PFSK-1 (cell line): ENCODE results near the gene HNRNPA2B1.

Source experiments
- FOXP2 ChIP-seq: optimal IDR thresholded peaks from 2 replicates; pipeline ENCODE3; 2011; ENCODE audit warnings: borderline replicate concordance, control low read depth, inconsistent platforms; ENCODE audit not compliant: insufficient read depth; ENCODE audit errors: extremely low read length, extremely low read depth
- POLR2AphosphoS5 ChIP-seq: IDR thresholded peaks from 2 replicates; pipeline ENCODE4 v1.6.1; 2012; ENCODE audit warnings: low read depth, mild to moderate bottlenecking, control low read depth, low read length, moderate library complexity
- REST ChIP-seq, 2 experiments: IDR thresholded peaks; 2 replicates each; pipeline versions ENCODE4 v1.6.1 to v1.8.0; 2011 to 2012; ENCODE audit warnings: low read depth in 2 of 2, low read length in 2 of 2, control low read depth in 1 of 2, inconsistent platforms in 1 of 2, mild to moderate bottlenecking in 1 of 2, moderate library complexity in 1 of 2; ENCODE audit not compliant: insufficient read depth in 1 of 2
- SIN3A ChIP-seq: IDR thresholded peaks from 2 replicates; pipeline ENCODE4 v1.6.1; 2012; ENCODE audit warnings: mild to moderate bottlenecking, low read length, moderate library complexity, borderline replicate concordance; ENCODE audit not compliant: insufficient read depth
- TAF1 ChIP-seq: IDR thresholded peaks from 2 replicates; pipeline ENCODE4 v1.6.1; 2012; ENCODE audit warnings: low read length, control low read depth, borderline replicate concordance; ENCODE audit not compliant: insufficient read depth

- TF ChIP-seq REST (IDR thresholded peaks at IDR 0.05; ENCODE audit: insufficient read depth in 1 of 2, low read depth in 2 of 2, low read length in 2 of 2) (no peak), TAF1 (no peak), POLR2AphosphoS5 (no peak), SIN3A (no peak), FOXP2 (no peak)
These were observed 49.5 kb downstream of the HNRNPA2B1 start for GRCh38 chr7:26151096-26151495.
